HEK293 (cell line): ENCODE measurements around the gene LRRK1.

Source experiments
- ZNF549 ChIP-seq: fragments of 450-650 bp; IDR thresholded peaks from 2 replicates; pipeline ENCODE4 v1.5.1; 2018; ENCODE audit warnings: missing biosample characterization, missing genetic modification characterization, mild to moderate bottlenecking, inconsistent platforms, moderate library complexity
- TF ChIP-seq, protein P1 (sequence below): fragments of 450-650 bp; formaldehyde crosslinking; IDR thresholded peaks from 2 replicates; pipeline ENCODE4 v1.5.1; 2016; ENCODE audit warnings: missing biosample characterization, missing genetic modification characterization

DNA sequence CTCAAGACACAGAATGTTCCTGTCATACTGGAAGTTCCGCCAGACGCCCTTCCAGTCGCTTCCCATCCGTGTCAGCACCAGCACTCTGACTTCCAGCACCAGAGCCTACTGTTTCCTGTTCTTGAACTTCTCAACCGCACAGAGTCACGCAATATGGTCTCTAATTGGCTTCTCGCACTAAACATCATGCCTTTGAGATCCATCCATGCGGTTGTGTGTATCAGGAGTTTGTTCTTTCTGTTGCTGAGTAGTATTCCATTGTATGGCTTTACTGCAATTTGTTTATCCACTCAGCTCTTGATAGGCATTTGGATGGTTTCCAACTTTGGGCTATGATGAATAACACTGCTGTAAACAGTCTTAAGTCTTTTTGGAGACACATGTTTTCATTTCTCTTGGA is 112.1 kb downstream of the LRRK1 start:
- TF ChIP-seq ZNF549 (tag by site-specific recombination) = no peak
- TF ChIP-seq, protein P1, sequence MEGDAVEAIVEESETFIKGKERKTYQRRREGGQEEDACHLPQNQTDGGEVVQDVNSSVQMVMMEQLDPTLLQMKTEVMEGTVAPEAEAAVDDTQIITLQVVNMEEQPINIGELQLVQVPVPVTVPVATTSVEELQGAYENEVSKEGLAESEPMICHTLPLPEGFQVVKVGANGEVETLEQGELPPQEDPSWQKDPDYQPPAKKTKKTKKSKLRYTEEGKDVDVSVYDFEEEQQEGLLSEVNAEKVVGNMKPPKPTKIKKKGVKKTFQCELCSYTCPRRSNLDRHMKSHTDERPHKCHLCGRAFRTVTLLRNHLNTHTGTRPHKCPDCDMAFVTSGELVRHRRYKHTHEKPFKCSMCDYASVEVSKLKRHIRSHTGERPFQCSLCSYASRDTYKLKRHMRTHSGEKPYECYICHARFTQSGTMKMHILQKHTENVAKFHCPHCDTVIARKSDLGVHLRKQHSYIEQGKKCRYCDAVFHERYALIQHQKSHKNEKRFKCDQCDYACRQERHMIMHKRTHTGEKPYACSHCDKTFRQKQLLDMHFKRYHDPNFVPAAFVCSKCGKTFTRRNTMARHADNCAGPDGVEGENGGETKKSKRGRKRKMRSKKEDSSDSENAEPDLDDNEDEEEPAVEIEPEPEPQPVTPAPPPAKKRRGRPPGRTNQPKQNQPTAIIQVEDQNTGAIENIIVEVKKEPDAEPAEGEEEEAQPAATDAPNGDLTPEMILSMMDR (tag by site-specific recombination) = no peak
